DOHH2 (cell line): Measurements from ENCODE around the gene TMEM132E.

Source experiments
- CTCF ChIP-seq: fragments of 200-600 bp; sonication (generic); IDR thresholded peaks from one replicate; pipeline ENCODE4 v1.5.1; 2014; ENCODE audit warnings: antibody characterized with exemption, mild to moderate bottlenecking, low read depth, low read length; ENCODE audit not compliant: poor library complexity, severe bottlenecking
- EZH2phosphoT487 ChIP-seq: fragments of 200-600 bp; sonication (generic); IDR thresholded peaks from 2 replicates; pipeline ENCODE4 v1.6.1; 2017; ENCODE audit warnings: borderline replicate concordance, mild to moderate bottlenecking, antibody characterized with exemption, low read length, moderate library complexity, mixed read lengths

- TF ChIP-seq CTCF, result no peak
- TF ChIP-seq EZH2phosphoT487, result no peak
Observed at GRCh38 chr17:34547453-34548063, 31.8 kb upstream of the TMEM132E start.
